ENCODE results near the gene UBE2G2.

UBE2G2 gene

DNA sequence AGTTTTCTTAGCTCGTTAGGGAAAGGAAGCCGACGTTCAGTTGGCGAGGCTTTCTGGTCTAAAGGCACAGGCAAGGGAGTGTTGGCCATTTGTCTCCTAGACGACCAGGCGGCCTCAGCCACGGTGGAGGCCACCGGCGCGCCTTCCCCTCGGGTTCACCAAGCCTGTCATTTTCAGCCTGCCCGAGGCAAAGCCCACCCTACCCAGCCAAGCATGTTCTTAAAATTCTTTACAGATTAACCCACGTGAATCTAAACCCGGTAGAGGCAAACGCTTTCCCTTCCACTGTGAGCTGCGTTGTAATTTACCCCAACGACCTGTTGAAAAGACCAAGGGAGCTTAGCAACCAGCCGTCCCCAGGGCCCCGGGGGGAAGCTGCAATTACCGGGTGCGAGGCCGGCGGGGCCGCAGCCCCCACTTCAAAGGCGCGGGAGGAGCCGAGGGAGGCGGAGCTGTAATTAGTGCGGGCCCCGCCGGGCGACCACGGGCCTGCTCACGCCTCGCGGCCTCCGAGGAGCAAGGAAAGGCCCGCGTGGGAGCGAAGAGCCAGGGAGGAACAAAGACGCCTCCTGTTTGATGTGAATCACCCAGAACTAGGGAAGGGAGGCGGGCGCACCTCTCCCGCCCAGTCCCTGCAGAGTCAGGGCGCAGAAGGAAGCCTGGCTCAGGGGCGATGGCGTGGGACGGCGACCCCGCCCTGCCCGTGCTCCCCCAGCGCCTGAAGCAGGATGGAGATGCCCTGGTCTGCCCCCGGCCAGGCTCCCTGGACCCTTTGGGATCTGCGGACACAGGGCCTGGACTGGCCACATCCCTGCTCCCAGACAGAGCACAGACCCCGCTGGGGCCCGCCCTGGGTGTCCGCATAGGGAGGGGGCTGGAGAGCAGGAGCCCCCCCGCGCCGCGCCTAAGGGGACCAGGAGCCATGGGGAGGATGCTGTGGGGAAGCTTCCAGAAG lies 78.2 kb downstream of the UBE2G2 start:
- DNase-seq: peak; percentile 27

DNA sequence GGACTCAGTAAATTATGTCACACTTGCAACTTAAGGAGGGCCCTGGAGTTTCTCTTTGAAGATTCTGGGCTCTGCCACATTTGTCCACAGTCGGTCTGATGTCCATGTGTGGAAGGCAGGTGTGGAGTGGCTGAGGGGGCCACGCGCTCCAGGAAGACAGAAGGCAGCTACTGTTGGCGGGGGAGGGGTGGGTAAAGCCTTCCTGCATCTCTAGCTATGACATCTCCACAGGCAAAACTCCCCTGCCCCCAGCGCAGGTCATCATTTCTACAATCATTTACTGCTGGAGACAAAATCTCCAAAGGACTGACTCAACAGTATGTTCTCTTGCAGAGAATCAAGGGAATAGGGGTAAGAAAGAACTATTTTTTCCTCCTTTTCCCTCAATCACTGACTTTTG lies 78.9 kb downstream of the UBE2G2 start:
- no peak for DNase-seq

DNA sequence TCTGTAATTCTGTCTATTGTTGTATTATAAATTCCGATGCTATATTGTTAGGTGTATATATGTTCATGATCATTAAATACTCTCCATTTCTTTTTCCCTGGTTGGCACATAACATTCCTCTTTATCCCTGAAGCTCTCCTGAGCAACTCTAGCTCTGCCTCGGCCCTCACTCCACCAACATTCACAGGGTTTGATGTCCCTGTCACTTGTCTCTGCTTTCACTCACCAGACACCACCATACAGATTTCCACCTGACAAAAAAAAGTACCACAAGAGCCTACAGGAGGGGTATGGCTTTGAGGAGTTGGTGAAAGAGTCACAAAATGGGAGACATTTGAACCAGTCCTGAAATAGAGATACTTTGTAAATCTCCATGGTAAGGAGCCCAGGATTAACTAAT lies 81.5 kb downstream of the UBE2G2 start:
- no peak for DNase-seq

Measured in CD4-positive, alpha-beta T cell treated with Interleukin-21 for 1 hour (primary cell).